ENCODE measurements around the gene RNF213.

The RNF213 gene

GRCh38 chr17:80384078-80384960 lies 123.7 kb downstream of the RNF213 start:
- Histone ChIP-seq H3K4me2 (ENCODE audit: low read depth, low read length) (no peak overlapping the region), H3K4me3 (ENCODE audit: low read length) (no peak overlapping the region), H2AFZ (ENCODE audit: low read length) (no peak overlapping the region), H3K36me3 (replicated peaks; ENCODE audit: insufficient read depth, low read length) (no peaks in the 10 kb centered on the region), H3K27me3 (replicated peaks; ENCODE audit: insufficient read depth, low read length) (no peaks in the 10 kb centered on the region), H3K4me1 (ENCODE audit: low read length) (no peaks in the 10 kb centered on the region), H3K27ac (ENCODE audit: low read length) (no peak overlapping the region), H3K9ac (ENCODE audit: low read length) (no peak overlapping the region), H3F3A (ENCODE audit: insufficient read depth, low read length) (no peaks in the 10 kb centered on the region), H3K79me2 (ENCODE audit: low read length) (no peaks in the 10 kb centered on the region), H3K9me2 (replicated peaks; ENCODE audit: insufficient read depth, low read length) (no peaks in the 10 kb centered on the region), H4K20me1 (ENCODE audit: insufficient read depth, low read length) (no peaks in the 10 kb centered on the region), H3K9me3 (replicated peaks; ENCODE audit: insufficient read depth, low read length) (no peaks in the 10 kb centered on the region)
- no peak for DNase-seq
- TF ChIP-seq EZH2phosphoT487 (IDR thresholded peaks at IDR 0.05; ENCODE audit: low read length) (no peak), CTCF (IDR thresholded peaks at IDR 0.05; ENCODE audit: low read length) (no peak), EZH2 (optimal IDR thresholded peaks at IDR 0.05; ENCODE audit: low read depth, low read length) (no peak)

- Histone ChIP-seq H3K79me2 (ENCODE audit: low read length) (no peaks in the 10 kb centered on the region), H2AFZ (ENCODE audit: low read length) (no peak overlapping the region), H3K9ac (ENCODE audit: low read length) (no peak overlapping the region), H3K4me2 (ENCODE audit: low read depth, low read length) (no peak overlapping the region), H3K27ac (ENCODE audit: low read length) (no peak overlapping the region), H3K9me2 (replicated peaks; ENCODE audit: insufficient read depth, low read length) (no peaks in the 10 kb centered on the region), H3K27me3 (replicated peaks; ENCODE audit: insufficient read depth, low read length) (no peaks in the 10 kb centered on the region), H3F3A (ENCODE audit: insufficient read depth, low read length) (no peaks in the 10 kb centered on the region), H3K36me3 (replicated peaks; ENCODE audit: insufficient read depth, low read length) (no peaks in the 10 kb centered on the region), H4K20me1 (ENCODE audit: insufficient read depth, low read length) (no peaks in the 10 kb centered on the region), H3K4me1 (ENCODE audit: low read length) (no peaks in the 10 kb centered on the region), H3K4me3 (ENCODE audit: low read length) (no peak overlapping the region), H3K9me3 (replicated peaks; ENCODE audit: insufficient read depth, low read length) (no peaks in the 10 kb centered on the region)
- no peak for TF ChIP-seq EZH2phosphoT487 (IDR thresholded peaks at IDR 0.05; ENCODE audit: low read length)
- TF ChIP-seq CTCF (IDR thresholded peaks at IDR 0.05; ENCODE audit: low read length): no peak
- TF ChIP-seq EZH2 (optimal IDR thresholded peaks at IDR 0.05; ENCODE audit: low read depth, low read length): no peak
- DNase-seq: no peak
Observed at GRCh38 chr17:80385046-80385445, 124.4 kb downstream of the RNF213 start.

- no peak overlapping the region for H2AFZ ChIP-seq (ENCODE audit: low read length)
- no peaks in the 10 kb centered on the region for H3K36me3 ChIP-seq (replicated peaks; ENCODE audit: insufficient read depth, low read length)
- H3K4me1 ChIP-seq (ENCODE audit: low read length): no peaks in the 10 kb centered on the region
- H4K20me1 ChIP-seq (ENCODE audit: insufficient read depth, low read length): no peaks in the 10 kb centered on the region
- H3K9me2 ChIP-seq (replicated peaks; ENCODE audit: insufficient read depth, low read length): no peaks in the 10 kb centered on the region
- no peaks in the 10 kb centered on the region for H3K27me3 ChIP-seq (replicated peaks; ENCODE audit: insufficient read depth, low read length)
- no peak overlapping the region for H3K9ac ChIP-seq (ENCODE audit: low read length)
- TF ChIP-seq CTCF (IDR thresholded peaks at IDR 0.05; ENCODE audit: low read length) (no peak), EZH2 (optimal IDR thresholded peaks at IDR 0.05; ENCODE audit: low read depth, low read length) (no peak), EZH2phosphoT487 (IDR thresholded peaks at IDR 0.05; ENCODE audit: low read length) (no peak)
- H3F3A ChIP-seq (ENCODE audit: insufficient read depth, low read length): no peaks in the 10 kb centered on the region
- H3K27ac ChIP-seq (ENCODE audit: low read length): no peak overlapping the region
- no peaks in the 10 kb centered on the region for H3K9me3 ChIP-seq (replicated peaks; ENCODE audit: insufficient read depth, low read length)
- no peak overlapping the region for H3K4me3 ChIP-seq (ENCODE audit: low read length)
- DNase-seq: no peak
- H3K4me2 ChIP-seq (ENCODE audit: low read depth, low read length): no peak overlapping the region
- H3K79me2 ChIP-seq (ENCODE audit: low read length): no peaks in the 10 kb centered on the region
Observed at GRCh38 chr17:80386341-80386740, 125.7 kb downstream of the RNF213 start.
